Measurements from ENCODE around the gene TMEM121. TPM values are rescaled to one million over a fixed set of nuclear protein-coding genes. Genes with fewer than 3 reads are reported as not detected.
A peak's percentile ranks its signal among the peaks of the same experiment; 100 is the strongest.

The TMEM121 gene
- total and polyA plus RNA-seq, 2 donors (not counting 1 experiment from before 2014, with no cell fraction given) = 0.99 to 3.7 TPM

GRCh38 chr14:105482486-105483110 lies 43.8 kb upstream of the TMEM121 start:
- H3K4me1 ChIP-seq (ENCODE audit: control insufficient read depth in 2 of 2, insufficient read depth in 2 of 2, low read length in 2 of 2) = peaks cover 54 to 83% of the 10 kb centered on the region in 2 donors
- H3K9ac ChIP-seq (ENCODE audit: low read length) = peak overlapping the region; percentile 35
- Mint-ChIP-seq H3K4me3 (peak overlapping the region; percentile 88), H3K9me3 (ENCODE audit: insufficient read depth) (no peaks in the 10 kb centered on the region), H3K27me3 (no peaks in the 10 kb centered on the region), H3K4me1 (peaks cover 62% of the 10 kb centered on the region), H3K27ac (peak overlapping the region; percentile 100)
- intact Hi-C loops (cut with micrococcal nuclease) = loop anchor here (10.0 kb wide), 1 partner anchor 418 kb away; the partner anchor contains the start of gene GPR132
- peak overlapping the region; percentile 93 to 99 for H3K27ac ChIP-seq (ENCODE audit: low read length in 2 of 2)
- H3K4me2 ChIP-seq (replicated peaks; ENCODE audit: low read depth, low read length, poor library complexity, severe bottlenecking) = peak overlapping the region; percentile 100
- ATAC-seq (ENCODE audit: low read depth) = no peak
- no peaks in the 10 kb centered on the region for H3K36me3 ChIP-seq (replicated peaks in 1 of 2; ENCODE audit: control extremely low read depth in 1 of 2, control insufficient read depth in 1 of 2, extremely low read depth in 1 of 2, insufficient read depth in 2 of 2, low read length in 1 of 2)
- peak; percentile 34 for DNase-seq
- peak overlapping the region in 1 of 5 experiments; percentile 15 for H3K4me3 ChIP-seq (ENCODE audit: control extremely low read depth in 1 of 5, extremely low read depth in 1 of 5, insufficient read depth in 1 of 5, low read depth in 2 of 5, low read length in 4 of 5)
- H3K27me3 ChIP-seq (replicated peaks in 1 of 4; ENCODE audit: control extremely low read depth in 1 of 4, control insufficient read depth in 3 of 4, insufficient read depth in 4 of 4, low read length in 3 of 4) = peaks cover 0 to 3% (median 0%) of the 10 kb centered on the region in 4 experiments
- TF ChIP-seq EZH2 (IDR thresholded peaks at IDR 0.05; ENCODE audit: borderline replicate concordance, insufficient read depth, low read depth, low read length, poor library complexity, severe bottlenecking) = no peak
- TF ChIP-seq CTCF (IDR thresholded peaks at IDR 0.05) = no peak
- CTCF ChIA-PET = interaction anchor here (1.8 to 7.3 kb wide), 6 partner anchors 8 to 112 kb away, joined by 5 to 121 read pairs (median 8); partner anchors contain the start of gene TEDC1
- H3K79me2 ChIP-seq (ENCODE audit: control insufficient read depth, insufficient read depth, low read length) = no peaks in the 10 kb centered on the region
- WGBS (ENCODE audit: insufficient coverage) = 92% methylated on average over 18 of the region's 18 CpGs
- peaks cover 0 to 10% (median 0%) of the 10 kb centered on the region in 3 donors for H3K9me3 ChIP-seq (ENCODE audit: control extremely low read depth in 1 of 3, control insufficient read depth in 2 of 3, insufficient read depth in 1 of 3, low read length in 2 of 3)
- no peak overlapping the region for H2AFZ ChIP-seq (ENCODE audit: insufficient read depth, low read depth, low read length, poor library complexity, severe bottlenecking)
- POLR2A ChIA-PET = interaction anchor here (0.5 to 2.7 kb wide), 7 partner anchors 7 to 560 kb away, joined by 3 to 39 read pairs (median 4); no protein-coding TSS in a partner anchor
- peaks cover under 1% of the 10 kb centered on the region for H4K20me1 ChIP-seq (ENCODE audit: control insufficient read depth, insufficient read depth, low read length, poor library complexity, severe bottlenecking)
